HG03521 (cell line): ENCODE data around the gene APBB1.
A peak's percentile ranks its signal among the peaks of the same experiment; 100 is the strongest.

Experiments
- ATAC-seq: cut with Tn5 transposase; IDR thresholded peaks from one replicate; pipeline ENCODE4 v1.9.1; 2021; ENCODE audit warnings: mild to moderate bottlenecking, moderate library complexity; ENCODE audit not compliant: unreplicated experiment

APBB1 gene

DNA sequence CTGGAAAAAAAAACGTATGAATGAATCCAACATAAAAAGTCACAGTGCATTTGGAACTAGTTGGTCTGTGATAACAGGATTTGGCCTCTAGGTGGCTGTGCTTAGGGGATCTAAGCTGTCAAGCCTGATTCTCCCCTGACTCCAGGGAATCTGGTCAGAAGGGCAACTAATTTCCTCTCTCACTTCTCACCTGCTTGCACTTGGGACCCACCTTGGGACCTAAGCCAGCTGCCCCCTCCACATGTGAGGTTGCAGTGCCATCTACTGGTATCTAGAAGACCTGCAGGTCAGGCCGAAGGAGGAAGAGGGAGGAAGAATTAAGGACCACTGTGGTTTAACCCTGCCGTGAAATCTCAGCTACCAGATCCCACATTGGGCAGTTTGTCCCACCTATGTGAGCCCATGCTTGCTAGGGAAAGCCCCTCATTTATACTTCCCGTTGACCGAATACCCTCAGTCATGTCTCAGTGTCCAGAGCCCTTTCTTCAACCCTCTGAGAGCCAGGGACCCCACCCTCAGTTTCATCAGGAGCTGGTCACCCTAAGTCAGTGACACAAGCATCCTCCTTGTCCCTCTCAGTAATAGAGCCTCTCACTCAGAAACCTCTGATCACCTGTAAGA is 65.4 kb downstream of the APBB1 start:
- ATAC-seq: peak; percentile 78

- ATAC-seq: no peak
Observed at GRCh38 chr11:6351782-6352382, 67.0 kb downstream of the APBB1 start.

DNA sequence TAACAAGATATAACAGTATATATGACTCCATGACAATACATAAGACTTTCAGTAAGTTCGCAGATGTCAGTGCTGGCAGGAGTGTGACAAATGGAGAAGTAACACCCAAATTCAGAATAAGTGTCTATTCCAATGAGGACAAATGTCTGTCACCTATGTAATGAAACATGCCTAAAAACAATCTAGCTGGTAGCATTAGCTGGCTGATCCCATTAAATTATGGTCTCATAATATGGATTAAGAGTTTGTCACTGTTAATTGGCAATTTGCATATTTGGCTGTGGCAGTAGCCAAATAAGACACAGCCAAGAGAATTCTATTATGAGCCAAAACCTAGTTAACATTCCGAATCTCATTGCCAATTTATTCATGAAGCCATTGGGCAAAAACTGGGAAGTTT is 68.4 kb downstream of the APBB1 start:
- ATAC-seq: no peak

DNA sequence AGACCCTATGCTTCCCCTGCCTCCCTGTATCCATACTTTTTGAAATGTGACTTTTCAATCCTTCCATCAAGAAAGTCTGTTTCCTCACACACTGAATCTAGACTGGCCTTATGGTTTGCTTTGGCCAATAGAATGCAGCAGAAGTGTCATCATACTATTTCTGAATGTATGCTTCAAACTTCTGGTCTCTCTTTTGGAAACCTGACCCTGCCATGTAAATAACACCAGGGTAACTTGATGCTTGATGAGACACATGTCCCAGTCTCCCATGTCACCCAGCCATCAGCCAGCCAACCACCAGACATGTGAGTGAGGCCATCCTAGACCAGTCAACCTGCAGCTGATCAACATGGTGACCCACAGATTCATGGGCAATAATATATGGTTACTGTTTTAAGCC is 68.9 kb downstream of the APBB1 start:
- ATAC-seq: no peak

DNA sequence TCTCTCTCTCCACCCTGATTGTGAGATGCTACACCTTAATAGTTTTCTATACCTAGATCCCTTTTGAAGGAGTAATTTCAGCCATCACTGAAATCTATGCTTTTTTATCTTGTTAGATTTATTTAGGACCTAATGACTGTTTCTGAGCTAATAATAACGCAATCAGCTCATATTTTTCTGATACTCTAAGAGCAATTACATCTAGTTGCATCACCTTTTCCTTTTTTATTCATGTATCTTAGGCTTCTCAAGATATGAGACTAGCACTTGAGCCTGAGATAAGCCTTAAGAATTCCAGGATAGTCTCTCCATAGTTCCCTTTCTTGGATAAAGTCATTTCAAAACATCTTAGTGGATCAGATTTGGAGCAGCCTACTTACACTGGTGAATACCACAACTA is 73.5 kb downstream of the APBB1 start:
- no peak for ATAC-seq
